ENCODE results near the gene PRKN.

Gene PRKN

GRCh38 chr6:161543684-161544309, 1183.8 kb downstream of the PRKN start:
- H3K27ac ChIP-seq (ENCODE audit: low read depth, low read length, poor library complexity, severe bottlenecking) = no peak overlapping the region
- H3K4me2 ChIP-seq (ENCODE audit: low read length) = no peak overlapping the region

GRCh38 chr6:161542346-161542980, 1185.1 kb downstream of the PRKN start:
- no peak overlapping the region for H2AFZ ChIP-seq (ENCODE audit: low read length)
- H3K36me3 ChIP-seq (ENCODE audit: insufficient read depth, low read length) = no peaks in the 10 kb centered on the region
- no peaks in the 10 kb centered on the region for H3K9me3 ChIP-seq (ENCODE audit: low read length)
- H3F3A ChIP-seq (ENCODE audit: insufficient read depth, low read length) = no peaks in the 10 kb centered on the region
- H3K9me2 ChIP-seq (ENCODE audit: low read depth, low read length) = no peaks in the 10 kb centered on the region
- no peak overlapping the region for H3K9ac ChIP-seq (ENCODE audit: low read length)
- H3K27me3 ChIP-seq (ENCODE audit: insufficient read depth, low read length) = no peaks in the 10 kb centered on the region
- no peak overlapping the region for H3K4me3 ChIP-seq (ENCODE audit: low read depth, low read length, poor library complexity, severe bottlenecking)
- H3K79me2 ChIP-seq (ENCODE audit: insufficient read depth, low read length) = no peaks in the 10 kb centered on the region
- TF ChIP-seq EZH2 (IDR thresholded peaks at IDR 0.05; ENCODE audit: borderline replicate concordance, low read length) = no peak
- TF ChIP-seq, protein P1, sequence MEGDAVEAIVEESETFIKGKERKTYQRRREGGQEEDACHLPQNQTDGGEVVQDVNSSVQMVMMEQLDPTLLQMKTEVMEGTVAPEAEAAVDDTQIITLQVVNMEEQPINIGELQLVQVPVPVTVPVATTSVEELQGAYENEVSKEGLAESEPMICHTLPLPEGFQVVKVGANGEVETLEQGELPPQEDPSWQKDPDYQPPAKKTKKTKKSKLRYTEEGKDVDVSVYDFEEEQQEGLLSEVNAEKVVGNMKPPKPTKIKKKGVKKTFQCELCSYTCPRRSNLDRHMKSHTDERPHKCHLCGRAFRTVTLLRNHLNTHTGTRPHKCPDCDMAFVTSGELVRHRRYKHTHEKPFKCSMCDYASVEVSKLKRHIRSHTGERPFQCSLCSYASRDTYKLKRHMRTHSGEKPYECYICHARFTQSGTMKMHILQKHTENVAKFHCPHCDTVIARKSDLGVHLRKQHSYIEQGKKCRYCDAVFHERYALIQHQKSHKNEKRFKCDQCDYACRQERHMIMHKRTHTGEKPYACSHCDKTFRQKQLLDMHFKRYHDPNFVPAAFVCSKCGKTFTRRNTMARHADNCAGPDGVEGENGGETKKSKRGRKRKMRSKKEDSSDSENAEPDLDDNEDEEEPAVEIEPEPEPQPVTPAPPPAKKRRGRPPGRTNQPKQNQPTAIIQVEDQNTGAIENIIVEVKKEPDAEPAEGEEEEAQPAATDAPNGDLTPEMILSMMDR (IDR thresholded peaks at IDR 0.05; ENCODE audit: low read length) = no peak
- no peaks in the 10 kb centered on the region for H3K4me1 ChIP-seq (ENCODE audit: insufficient read depth, low read length, severe bottlenecking)
- H3K27ac ChIP-seq (ENCODE audit: low read depth, low read length, poor library complexity, severe bottlenecking) = no peak overlapping the region
- no peaks in the 10 kb centered on the region for H4K20me1 ChIP-seq (ENCODE audit: insufficient read depth, low read length)
- H3K4me2 ChIP-seq (ENCODE audit: low read length) = no peak overlapping the region

More at GRCh38 chr6:161543684-161544309, 1183.8 kb downstream of the PRKN start:
- Histone ChIP-seq H3K4me1 (ENCODE audit: insufficient read depth, low read length, severe bottlenecking) (no peaks in the 10 kb centered on the region), H3K9me3 (ENCODE audit: low read length) (no peaks in the 10 kb centered on the region), H3K9ac (ENCODE audit: low read length) (no peak overlapping the region), H2AFZ (ENCODE audit: low read length) (no peak overlapping the region), H3K4me3 (ENCODE audit: low read depth, low read length, poor library complexity, severe bottlenecking) (no peak overlapping the region), H3K9me2 (ENCODE audit: low read depth, low read length) (no peaks in the 10 kb centered on the region), H3K27me3 (ENCODE audit: insufficient read depth, low read length) (no peaks in the 10 kb centered on the region), H4K20me1 (ENCODE audit: insufficient read depth, low read length) (no peaks in the 10 kb centered on the region), H3F3A (ENCODE audit: insufficient read depth, low read length) (no peaks in the 10 kb centered on the region), H3K36me3 (ENCODE audit: insufficient read depth, low read length) (no peaks in the 10 kb centered on the region), H3K79me2 (ENCODE audit: insufficient read depth, low read length) (no peaks in the 10 kb centered on the region)
- no peak for TF ChIP-seq EZH2 (IDR thresholded peaks at IDR 0.05; ENCODE audit: borderline replicate concordance, low read length)
- TF ChIP-seq, protein P1 (IDR thresholded peaks at IDR 0.05; ENCODE audit: low read length) = no peak

DNA sequence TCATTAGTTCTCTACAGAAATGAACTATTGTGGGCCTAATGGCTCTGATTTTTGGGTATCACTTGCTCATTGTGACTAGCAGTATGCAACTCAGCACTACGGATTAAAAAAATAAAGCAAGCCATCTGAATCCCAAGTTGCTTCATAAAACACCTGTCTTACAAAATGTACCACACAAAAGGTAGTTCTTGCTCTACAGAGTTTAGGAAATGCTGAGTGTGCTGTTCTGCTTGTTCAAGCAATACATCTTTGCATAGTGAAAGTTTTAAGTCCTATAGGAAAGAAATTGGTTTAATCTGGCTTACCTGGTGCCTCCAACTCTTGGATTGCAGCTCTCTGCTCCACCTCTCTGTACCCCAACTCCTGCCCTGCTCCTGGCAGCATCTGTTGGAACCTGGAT, 1187.0 kb downstream of the PRKN start:
- Histone ChIP-seq H3K79me2 (ENCODE audit: insufficient read depth, low read length) (no peaks in the 10 kb centered on the region), H3F3A (ENCODE audit: insufficient read depth, low read length) (no peaks in the 10 kb centered on the region), H3K4me1 (ENCODE audit: insufficient read depth, low read length, severe bottlenecking) (no peaks in the 10 kb centered on the region), H3K4me3 (ENCODE audit: low read depth, low read length, poor library complexity, severe bottlenecking) (no peak overlapping the region), H3K4me2 (ENCODE audit: low read length) (no peak overlapping the region), H3K36me3 (ENCODE audit: insufficient read depth, low read length) (no peaks in the 10 kb centered on the region), H4K20me1 (ENCODE audit: insufficient read depth, low read length) (no peaks in the 10 kb centered on the region), H3K27ac (ENCODE audit: low read depth, low read length, poor library complexity, severe bottlenecking) (no peak overlapping the region), H3K9me2 (ENCODE audit: low read depth, low read length) (no peaks in the 10 kb centered on the region), H3K27me3 (ENCODE audit: insufficient read depth, low read length) (no peaks in the 10 kb centered on the region), H3K9me3 (ENCODE audit: low read length) (no peaks in the 10 kb centered on the region), H2AFZ (ENCODE audit: low read length) (no peak overlapping the region), H3K9ac (ENCODE audit: low read length) (no peak overlapping the region)
- TF ChIP-seq, protein P1 (IDR thresholded peaks at IDR 0.05; ENCODE audit: low read length) = no peak
- no peak for TF ChIP-seq EZH2 (IDR thresholded peaks at IDR 0.05; ENCODE audit: borderline replicate concordance, low read length)

Measured in OCI-LY1 (cell line).